ENCODE data around the gene ZNF486.

GRCh38 chr19:20244356-20244755 is 77.3 kb downstream of the ZNF486 start:
- TF ChIP-seq GATA3 (IDR thresholded peaks at IDR 0.05; ENCODE audit: low read depth, low read length) (no peak), GATA2 (IDR thresholded peaks at IDR 0.05; ENCODE audit: low read depth, low read length) (no peak)
